Measurements from ENCODE around the gene CLEC2L.

The CLEC2L gene

GRCh38 chr7:139592801-139593461, 69.4 kb downstream of the CLEC2L start:
- Mint-ChIP-seq H3K27ac (no peak overlapping the region), H3K9me3 (no peaks in the 10 kb centered on the region), H3K4me1 (peaks cover 25% of the 10 kb centered on the region)

GRCh38 chr7:139594090-139594489, 70.6 kb downstream of the CLEC2L start:
- H3K4me1 Mint-ChIP-seq, result peaks cover 16% of the 10 kb centered on the region
- H3K36me3 Mint-ChIP-seq (ENCODE audit: low read depth), result peaks cover 89% of the 10 kb centered on the region
- no peak overlapping the region for H3K4me3 Mint-ChIP-seq
- H3K27ac Mint-ChIP-seq, result peak overlapping the region in 2 of 3 experiments; percentile 58 to 64
- no peaks in the 10 kb centered on the region for H3K9me3 Mint-ChIP-seq
- H3K27me3 Mint-ChIP-seq (ENCODE audit: low read depth), result no peaks in the 10 kb centered on the region
- no peak for TF ChIP-seq CTCF (IDR thresholded peaks at IDR 0.05; ENCODE audit: unreplicated experiment in 3 of 3)

More at GRCh38 chr7:139592801-139593461, 69.4 kb downstream of the CLEC2L start:
- TF ChIP-seq CTCF (IDR thresholded peaks at IDR 0.05; ENCODE audit: unreplicated experiment in 3 of 3), result no peak
- H3K36me3 Mint-ChIP-seq (ENCODE audit: low read depth), result peaks cover 93% of the 10 kb centered on the region
- no peak overlapping the region for H3K4me3 Mint-ChIP-seq
- H3K27me3 Mint-ChIP-seq (ENCODE audit: low read depth), result no peaks in the 10 kb centered on the region
